OCI-LY3 (cell line): ENCODE data around the gene KDM6A.

Experiments
- EZH2phosphoT487 ChIP-seq: fragments of 200-600 bp; shearing (Covaris generic); IDR thresholded peaks from 2 replicates; pipeline ENCODE4 v1.6.1; 2018; ENCODE audit warnings: antibody characterized with exemption, mixed run types, low read depth
- TF ChIP-seq, protein P1 (sequence below): fragments of 200-600, 300-600 bp; sonication (generic); IDR thresholded peaks from 2 replicates; pipeline ENCODE4 v1.5.1; 2014; ENCODE audit warnings: antibody characterized with exemption, low read length, low read depth

DNA sequence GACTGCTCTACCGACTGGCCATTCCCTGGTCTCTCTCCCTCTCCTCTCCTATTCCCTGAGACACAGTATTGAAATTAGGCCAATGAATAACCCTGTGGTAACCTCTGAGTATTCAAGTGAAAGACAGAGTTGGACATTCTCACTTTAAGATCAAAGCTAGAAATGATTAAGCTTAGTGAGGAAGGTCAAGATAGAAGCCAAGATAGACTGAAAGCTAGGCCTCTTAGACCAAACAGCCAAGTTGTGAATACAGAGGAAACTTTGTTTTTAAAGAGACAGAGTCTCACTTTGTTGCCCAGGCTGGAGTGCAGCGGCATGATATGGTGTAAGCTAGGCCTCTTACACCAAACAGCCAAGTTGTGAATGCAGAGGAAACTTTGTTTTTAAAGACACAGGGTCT, 64.6 kb downstream of the KDM6A start:
- TF ChIP-seq, protein P1, sequence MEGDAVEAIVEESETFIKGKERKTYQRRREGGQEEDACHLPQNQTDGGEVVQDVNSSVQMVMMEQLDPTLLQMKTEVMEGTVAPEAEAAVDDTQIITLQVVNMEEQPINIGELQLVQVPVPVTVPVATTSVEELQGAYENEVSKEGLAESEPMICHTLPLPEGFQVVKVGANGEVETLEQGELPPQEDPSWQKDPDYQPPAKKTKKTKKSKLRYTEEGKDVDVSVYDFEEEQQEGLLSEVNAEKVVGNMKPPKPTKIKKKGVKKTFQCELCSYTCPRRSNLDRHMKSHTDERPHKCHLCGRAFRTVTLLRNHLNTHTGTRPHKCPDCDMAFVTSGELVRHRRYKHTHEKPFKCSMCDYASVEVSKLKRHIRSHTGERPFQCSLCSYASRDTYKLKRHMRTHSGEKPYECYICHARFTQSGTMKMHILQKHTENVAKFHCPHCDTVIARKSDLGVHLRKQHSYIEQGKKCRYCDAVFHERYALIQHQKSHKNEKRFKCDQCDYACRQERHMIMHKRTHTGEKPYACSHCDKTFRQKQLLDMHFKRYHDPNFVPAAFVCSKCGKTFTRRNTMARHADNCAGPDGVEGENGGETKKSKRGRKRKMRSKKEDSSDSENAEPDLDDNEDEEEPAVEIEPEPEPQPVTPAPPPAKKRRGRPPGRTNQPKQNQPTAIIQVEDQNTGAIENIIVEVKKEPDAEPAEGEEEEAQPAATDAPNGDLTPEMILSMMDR: no peak
- no peak for TF ChIP-seq EZH2phosphoT487
